Spleen (tissue), 11 donors: ENCODE measurements around the gene CDCA3. TPM values are rescaled to one million over a fixed set of nuclear protein-coding genes. Genes with fewer than 3 reads are reported as not detected.

Experiments
- DNase-seq: peaks from one replicate; pipeline ENCODE4 v3.0.0-alpha.2; 2020
- H3K27ac ChIP-seq, 8 donors: fragments of 200-600 bp; sonication (generic) in 7 of 8; 1 replicate in 4 of 8; 2 replicates in 4 of 8; pipeline versions ENCODE4 v1.5.0 to v1.8.0; 2016 to 2021; ENCODE audit warnings: inconsistent platforms in 4 of 8, mild to moderate bottlenecking in 4 of 8, moderate library complexity in 1 of 8
- H3K27me3 ChIP-seq, 7 donors: fragments of 200-600 bp; sonication (generic) in 6 of 7; replicated peaks in 1 of 7; 1 replicate in 4 of 7; 2 replicates in 3 of 7; pipeline versions ENCODE4 v1.5.0 to v1.8.0; 2016 to 2021; ENCODE audit warnings: inconsistent platforms in 3 of 7, mild to moderate bottlenecking in 1 of 7
- H3K36me3 ChIP-seq, 6 donors: fragments of 200-600 bp; sonication (generic) in 5 of 6; 1 replicate in 4 of 6; 2 replicates in 2 of 6; pipeline versions ENCODE4 v1.5.0 to v1.8.0; 2016 to 2021; ENCODE audit warnings: inconsistent platforms in 2 of 6
- H3K4me1 ChIP-seq, 6 donors: fragments of 200-600 bp; sonication (generic) in 5 of 6; 1 replicate in 3 of 6; 2 replicates in 3 of 6; pipeline versions ENCODE4 v1.5.0 to v1.8.0; 2016 to 2021; ENCODE audit warnings: inconsistent platforms in 3 of 6
- H3K4me3 ChIP-seq, 8 donors: fragments of 200-600 bp; sonication (generic) in 7 of 8; 1 replicate in 4 of 8; 2 replicates in 4 of 8; pipeline versions ENCODE4 v1.5.0 to v1.8.0; 2016 to 2021; ENCODE audit warnings: inconsistent platforms in 4 of 8, mild to moderate bottlenecking in 4 of 8, moderate library complexity in 2 of 8
- H3K9me3 ChIP-seq, 8 donors: fragments of 200-600 bp; sonication (generic) in 7 of 8; 1 replicate in 4 of 8; 2 replicates in 4 of 8; pipeline versions ENCODE4 v1.5.0 to v1.8.0; 2016 to 2021; ENCODE audit warnings: inconsistent platforms in 4 of 8
- POLR2A ChIP-seq, 3 donors: fragments of 450-650 bp; IDR thresholded peaks; one replicate each; pipeline ENCODE4 v1.5.1; 2017; ENCODE audit warnings: antibody characterized with exemption in 3 of 3, mild to moderate bottlenecking in 1 of 3
- POLR2AphosphoS5 ChIP-seq, 3 donors: sonication (generic); formaldehyde crosslinking; IDR thresholded peaks; one replicate each; pipeline ENCODE4 v1.5.1; 2017; ENCODE audit warnings: antibody characterized with exemption in 3 of 3
- WGBS, 5 donors: extraction: QIAGEN DNeasy Blood & Tissue Kit in 3 of 5; methylation state at CpG; one replicate each; pipeline versions ENCODE4 v1.1.5 to v1.1.7; 2013 to 2018; 5-methylcytosine and 5-hydroxymethylcytosine counted together
- intact Hi-C: fragments of 100-400 bp; cut with DNase I; formaldehyde crosslinking; loops from one replicate; pipeline ENCODE4 v1.15.0; 2023; ENCODE audit warnings: low total_unique reads
- polyA plus RNA-seq, 3 donors: library from polyadenylated mRNA; stranded (reverse); fragments of 200-250 nt; gene quantifications; one replicate each; pipeline ENCODE4 v1.2.1, GENCODE V29; 2013
- total RNA-seq, 7 donors: library from RNA; depleted of rRNA in 3 of 7; stranded (reverse); fragments of >200 nt in 3 of 7; fragmentation: NEBNext Ultra II Directional in 4 of 7; extraction: Animal tissue kit (Norgen Biotek cat#: 25700) in 4 of 7; gene quantifications; one replicate each; pipeline versions ENCODE4 v1.1.0 to v1.2.1, GENCODE V29; 2016 to 2021
- TF ChIP-seq, protein P1 (sequence below), 11 experiments: fragments of 200-600 bp in 7 of 11; fragments of 450-650 bp in 4 of 11; sonication (generic) in 4 of 11; IDR thresholded peaks in 8 of 11; conservative IDR thresholded peaks in 3 of 11; 1 replicate in 7 of 11; 2 replicates in 4 of 11; pipeline versions ENCODE4 v1.4.0 to v1.8.0; 2016 to 2021; ENCODE audit warnings: antibody characterized with exemption in 11 of 11, inconsistent platforms in 4 of 11, mild to moderate bottlenecking in 1 of 11
- donor health status: healthy with polysubstance abuse.
- donor health status: DM: no; HTN: no; CAD: no; lungs with moderate emphysema.
- donor health status: DM: no; HTN: no; CAD: no.
- donor health status: Bipolar disorder and iron deficiency.
- donor health status: healthy.
- donor health status: DM: no; HTN: no; CAD: no.
- donor health status: DM: yes; HTN: yes; CAD: no.

CDCA3 gene
- total and polyA plus RNA-seq, 10 donors: 1.9 to 18.1 (median 5.4) TPM

DNA sequence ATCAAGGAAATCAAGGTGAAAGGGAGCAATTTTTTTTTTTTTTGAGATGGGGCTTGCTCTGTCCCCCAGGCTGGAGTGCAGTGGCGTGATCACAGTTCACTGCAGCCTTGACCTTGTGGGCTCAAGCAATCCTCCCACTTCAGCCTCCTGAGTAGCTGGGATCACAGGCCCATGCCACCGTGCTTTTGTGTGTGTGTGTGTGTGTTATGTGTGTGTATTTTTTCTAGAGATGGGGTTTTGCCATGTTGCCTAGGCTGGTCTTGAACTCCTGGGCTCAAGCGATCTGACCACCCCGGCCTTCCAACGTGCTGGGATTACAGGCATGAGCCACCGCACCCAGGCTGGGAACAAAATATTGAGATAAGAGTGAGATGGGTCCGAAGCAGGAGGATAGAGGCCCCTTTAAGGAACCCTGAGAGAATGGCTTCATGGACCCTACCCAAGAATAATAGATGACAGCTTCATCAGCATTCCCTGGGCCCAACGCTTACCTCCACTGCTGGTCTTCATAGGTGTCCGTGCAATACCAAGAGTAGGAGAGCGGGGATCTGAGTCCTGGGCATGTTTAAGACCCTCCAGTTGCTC, 1.0 kb downstream of the CDCA3 start:
- no peak for DNase-seq
- Histone ChIP-seq H3K4me3 (peak overlapping the region in 3 of 8 donors; percentile 67 to 95 (median 85)), H3K4me1 (peaks cover 14 to 45% (median 25%) of the 10 kb centered on the region in 6 donors), H3K27ac (no peak overlapping the region), H3K36me3 (peaks cover 0 to 41% (median 0%) of the 10 kb centered on the region in 6 donors), H3K27me3 (no peaks in the 10 kb centered on the region), H3K9me3 (no peaks in the 10 kb centered on the region)
- no peak for TF ChIP-seq POLR2A (IDR thresholded peaks at IDR 0.05)
- TF ChIP-seq POLR2AphosphoS5 (IDR thresholded peaks at IDR 0.05): no peak
- TF ChIP-seq, protein P1, sequence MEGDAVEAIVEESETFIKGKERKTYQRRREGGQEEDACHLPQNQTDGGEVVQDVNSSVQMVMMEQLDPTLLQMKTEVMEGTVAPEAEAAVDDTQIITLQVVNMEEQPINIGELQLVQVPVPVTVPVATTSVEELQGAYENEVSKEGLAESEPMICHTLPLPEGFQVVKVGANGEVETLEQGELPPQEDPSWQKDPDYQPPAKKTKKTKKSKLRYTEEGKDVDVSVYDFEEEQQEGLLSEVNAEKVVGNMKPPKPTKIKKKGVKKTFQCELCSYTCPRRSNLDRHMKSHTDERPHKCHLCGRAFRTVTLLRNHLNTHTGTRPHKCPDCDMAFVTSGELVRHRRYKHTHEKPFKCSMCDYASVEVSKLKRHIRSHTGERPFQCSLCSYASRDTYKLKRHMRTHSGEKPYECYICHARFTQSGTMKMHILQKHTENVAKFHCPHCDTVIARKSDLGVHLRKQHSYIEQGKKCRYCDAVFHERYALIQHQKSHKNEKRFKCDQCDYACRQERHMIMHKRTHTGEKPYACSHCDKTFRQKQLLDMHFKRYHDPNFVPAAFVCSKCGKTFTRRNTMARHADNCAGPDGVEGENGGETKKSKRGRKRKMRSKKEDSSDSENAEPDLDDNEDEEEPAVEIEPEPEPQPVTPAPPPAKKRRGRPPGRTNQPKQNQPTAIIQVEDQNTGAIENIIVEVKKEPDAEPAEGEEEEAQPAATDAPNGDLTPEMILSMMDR (IDR thresholded peaks at IDR 0.05 in 8 of 11, conservative IDR thresholded peaks at IDR 0.05 in 3 of 11): no peak
- 82 to 93% (median 87%) methylated on average over 10 of the region's 10 CpGs for WGBS, 5 donors
- intact Hi-C loops: loop anchor here (10.0 kb wide), 1 partner anchor 285 kb away; the partner anchor contains the start of gene NOP2

DNA sequence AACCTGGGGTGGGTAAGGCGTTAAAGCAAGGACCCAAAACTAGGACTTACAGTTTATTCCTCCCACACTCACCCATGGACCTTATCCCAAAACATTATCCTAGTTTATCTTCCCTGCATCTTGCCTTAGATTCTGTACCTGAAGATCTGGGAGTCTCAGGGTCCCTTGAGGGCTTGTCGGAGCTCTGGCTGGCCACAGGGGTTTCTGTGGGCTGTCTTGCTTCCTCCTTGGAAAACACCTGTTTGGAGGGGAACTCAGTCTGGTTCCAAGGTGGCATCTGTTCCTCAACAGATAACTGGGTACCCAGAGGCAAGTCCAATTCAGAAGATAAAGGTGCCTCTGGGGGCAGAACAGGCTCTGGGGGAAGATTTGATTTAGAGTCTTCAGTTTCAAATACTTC, 1.7 kb downstream of the CDCA3 start:
- Histone ChIP-seq H3K27ac (no peak overlapping the region), H3K4me1 (peaks cover 14 to 41% (median 25%) of the 10 kb centered on the region in 6 donors), H3K36me3 (peaks cover 0 to 42% (median 0%) of the 10 kb centered on the region in 6 donors), H3K9me3 (no peaks in the 10 kb centered on the region), H3K27me3 (no peaks in the 10 kb centered on the region), H3K4me3 (no peak overlapping the region)
- intact Hi-C loops: no loop called here
- no peak for DNase-seq
- WGBS, 5 donors: 61 to 81% (median 70%) methylated on average over 2 of the region's 2 CpGs
- TF ChIP-seq, protein P1 (IDR thresholded peaks at IDR 0.05 in 8 of 11, conservative IDR thresholded peaks at IDR 0.05 in 3 of 11): no peak
- TF ChIP-seq POLR2AphosphoS5 (IDR thresholded peaks at IDR 0.05): no peak
- no peak for TF ChIP-seq POLR2A (IDR thresholded peaks at IDR 0.05)

DNA sequence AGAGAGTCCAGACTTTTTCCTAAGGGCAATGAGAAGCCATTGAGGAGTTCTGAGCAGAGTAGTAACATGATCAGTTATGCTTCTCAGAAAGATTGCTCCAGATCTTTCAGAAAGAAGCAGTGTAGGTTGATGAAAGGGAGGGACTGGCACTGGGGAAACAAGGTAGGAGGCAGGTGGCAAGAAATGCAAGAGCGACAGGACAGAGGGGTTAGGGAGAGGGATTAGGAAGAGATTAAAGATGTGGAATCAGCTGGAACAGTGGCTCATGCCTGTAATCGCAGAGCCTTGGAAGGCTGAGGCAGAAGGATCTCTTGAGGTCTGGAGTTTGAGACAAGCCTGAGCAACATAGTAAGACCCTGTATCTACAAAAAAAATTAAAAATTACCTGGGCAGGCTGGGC, 3.4 kb downstream of the CDCA3 start:
- Histone ChIP-seq H3K9me3 (no peaks in the 10 kb centered on the region), H3K27me3 (peaks cover 0 to 7% (median 0%) of the 10 kb centered on the region in 7 donors), H3K4me1 (peaks cover 3 to 24% (median 13%) of the 10 kb centered on the region in 6 donors), H3K4me3 (no peak overlapping the region), H3K27ac (no peak overlapping the region), H3K36me3 (peaks cover 0 to 42% (median 0%) of the 10 kb centered on the region in 6 donors)
- DNase-seq: no peak
- TF ChIP-seq, protein P1 (IDR thresholded peaks at IDR 0.05 in 8 of 11, conservative IDR thresholded peaks at IDR 0.05 in 3 of 11): no peak
- TF ChIP-seq POLR2A (IDR thresholded peaks at IDR 0.05) (no peak), POLR2AphosphoS5 (IDR thresholded peaks at IDR 0.05) (no peak)
- intact Hi-C loops: no loop called here
- WGBS, 5 donors: 91 to 100% (median 95%) methylated on average over 2 of the region's 2 CpGs

DNA sequence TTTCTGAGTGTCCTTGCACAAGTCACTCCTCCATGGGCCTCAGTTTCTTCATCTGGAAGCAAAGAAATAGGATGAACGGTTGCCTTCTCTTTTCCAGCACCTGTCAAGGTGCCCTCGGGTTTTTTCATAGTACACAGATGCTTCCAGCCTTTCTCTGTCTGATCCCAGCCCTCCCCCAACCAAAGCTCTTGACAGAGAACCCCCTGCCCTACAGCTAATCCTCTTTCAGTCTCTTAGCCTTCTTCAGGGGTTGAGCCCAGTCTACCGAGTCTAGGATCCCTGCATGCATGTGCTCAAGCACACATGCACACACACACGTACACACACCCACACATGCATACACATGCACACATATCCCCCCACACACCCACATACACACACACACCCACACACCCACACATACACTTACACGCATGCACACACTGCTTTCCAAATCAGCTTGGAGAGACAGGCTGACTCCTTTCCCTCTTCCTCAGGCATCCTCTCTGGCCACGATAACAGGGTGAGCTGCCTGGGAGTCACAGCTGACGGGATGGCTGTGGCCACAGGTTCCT, 4.7 kb downstream of the CDCA3 start:
- Histone ChIP-seq H3K4me3 (no peak overlapping the region), H3K4me1 (peaks cover 3 to 21% (median 10%) of the 10 kb centered on the region in 6 donors), H3K27me3 (peaks cover 0 to 7% (median 0%) of the 10 kb centered on the region in 7 donors), H3K9me3 (no peaks in the 10 kb centered on the region), H3K36me3 (peaks cover 0 to 42% (median 0%) of the 10 kb centered on the region in 6 donors), H3K27ac (no peak overlapping the region)
- intact Hi-C loops: no loop called here
- TF ChIP-seq POLR2AphosphoS5 (IDR thresholded peaks at IDR 0.05) (no peak), POLR2A (IDR thresholded peaks at IDR 0.05) (no peak)
- TF ChIP-seq, protein P1 (IDR thresholded peaks at IDR 0.05 in 8 of 11, conservative IDR thresholded peaks at IDR 0.05 in 3 of 11): no peak
- 77 to 90% (median 87%) methylated on average over 7 of the region's 7 CpGs for WGBS, 5 donors
- DNase-seq: no peak
